LNCAP (cell line): Measurements from ENCODE around the gene SIGLEC6.

Experiments used
- CTCF ChIP-seq: fragments of 450-650 bp; IDR thresholded peaks from 2 replicates; pipeline ENCODE4 v1.5.1; 2017; ENCODE audit warnings: mild to moderate bottlenecking

The SIGLEC6 gene

GRCh38 chr19:51568456-51568855 lies 37.0 kb upstream of the SIGLEC6 start:
- TF ChIP-seq CTCF, result no peak

- no peak for TF ChIP-seq CTCF
Observed at GRCh38 chr19:51567583-51567982, 36.1 kb upstream of the SIGLEC6 start.

DNA sequence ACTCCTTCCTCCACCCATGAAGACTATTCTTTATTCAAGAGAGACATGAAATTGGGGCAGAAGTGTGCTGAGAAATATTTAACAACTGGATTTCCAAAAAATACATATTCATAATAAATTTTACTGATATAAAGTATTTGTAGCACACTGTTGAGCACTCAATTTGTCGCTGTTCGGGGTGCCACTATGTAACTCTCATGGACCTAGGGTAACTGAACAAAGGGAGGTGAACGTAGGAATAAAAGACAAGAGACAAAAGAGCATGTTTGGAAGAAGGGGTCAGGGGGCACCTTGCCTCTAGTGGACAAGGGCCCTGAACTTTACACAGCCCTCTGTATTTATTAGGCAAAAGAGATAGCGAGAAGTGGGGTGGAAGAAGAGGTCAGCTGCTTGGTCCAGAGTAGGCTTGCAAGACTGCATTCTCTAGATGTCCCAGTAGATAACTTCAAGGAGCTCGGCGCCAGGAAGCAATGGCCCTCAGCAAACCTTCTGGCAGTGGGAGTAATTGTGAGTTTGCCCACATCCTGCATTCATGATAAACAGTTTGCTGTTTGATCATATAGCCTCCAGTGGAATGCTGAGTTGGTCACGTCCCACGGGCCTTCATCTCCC lies 35.1 kb upstream of the SIGLEC6 start:
- no peak for TF ChIP-seq CTCF

DNA sequence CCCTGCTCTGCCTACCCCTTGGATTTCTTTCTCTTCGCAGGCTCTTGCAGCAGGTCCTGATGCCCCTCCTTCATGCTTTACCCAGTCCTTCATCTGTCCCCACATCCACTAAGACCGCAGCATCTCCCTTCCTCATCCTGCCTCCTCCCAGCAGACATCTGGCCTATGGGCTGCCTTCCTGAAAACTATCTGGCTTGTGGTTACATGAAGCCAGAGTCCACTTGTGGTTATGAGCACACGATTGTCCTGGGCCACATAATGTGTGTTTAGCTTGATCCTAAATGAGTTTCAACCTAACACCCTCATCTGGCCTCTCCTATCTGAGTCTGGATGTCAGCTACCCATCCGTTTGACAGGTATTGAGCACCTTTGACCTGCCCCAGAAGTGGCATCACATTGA lies 34.1 kb upstream of the SIGLEC6 start:
- TF ChIP-seq CTCF, result no peak

GRCh38 chr19:51564791-51565190 lies 33.3 kb upstream of the SIGLEC6 start:
- no peak for TF ChIP-seq CTCF

- TF ChIP-seq CTCF, result no peak
Observed at GRCh38 chr19:51560339-51560738, 28.9 kb upstream of the SIGLEC6 start.

GRCh38 chr19:51559240-51559639 lies 27.8 kb upstream of the SIGLEC6 start:
- TF ChIP-seq CTCF, result no peak
